ENCODE data around the gene FMN1.

GRCh38 chr15:32972686-32973085 is 221.8 kb downstream of the FMN1 start:
- TF ChIP-seq ESRRA (CRISPR knock-in tag; IDR thresholded peaks at IDR 0.05; ENCODE audit: borderline replicate concordance) = no peak
- TF ChIP-seq CTCF (IDR thresholded peaks at IDR 0.05) = no peak
- no peak for TF ChIP-seq ATF3 (CRISPR knock-in tag; conservative IDR thresholded peaks at IDR 0.05)
